Measurements from ENCODE around the gene TXNRD2.

DNA sequence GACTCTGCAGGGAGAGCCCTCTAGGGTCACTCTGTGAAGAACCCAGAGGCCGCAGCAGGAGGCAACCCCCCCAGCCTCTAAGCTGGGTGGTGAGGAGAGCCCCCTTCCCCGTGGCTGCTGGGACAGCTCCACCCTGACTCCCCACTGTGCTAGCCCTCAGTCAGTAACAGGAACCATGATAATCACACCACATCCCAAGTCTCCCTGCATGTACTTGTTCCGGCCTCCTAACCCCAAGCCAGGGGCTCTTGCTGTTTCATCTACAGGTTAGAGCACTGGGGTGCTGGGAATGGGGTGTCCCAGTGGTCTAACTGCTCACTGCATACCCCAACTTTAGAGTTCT lies 48.1 kb upstream of the TXNRD2 start:
- TF ChIP-seq, protein P1, sequence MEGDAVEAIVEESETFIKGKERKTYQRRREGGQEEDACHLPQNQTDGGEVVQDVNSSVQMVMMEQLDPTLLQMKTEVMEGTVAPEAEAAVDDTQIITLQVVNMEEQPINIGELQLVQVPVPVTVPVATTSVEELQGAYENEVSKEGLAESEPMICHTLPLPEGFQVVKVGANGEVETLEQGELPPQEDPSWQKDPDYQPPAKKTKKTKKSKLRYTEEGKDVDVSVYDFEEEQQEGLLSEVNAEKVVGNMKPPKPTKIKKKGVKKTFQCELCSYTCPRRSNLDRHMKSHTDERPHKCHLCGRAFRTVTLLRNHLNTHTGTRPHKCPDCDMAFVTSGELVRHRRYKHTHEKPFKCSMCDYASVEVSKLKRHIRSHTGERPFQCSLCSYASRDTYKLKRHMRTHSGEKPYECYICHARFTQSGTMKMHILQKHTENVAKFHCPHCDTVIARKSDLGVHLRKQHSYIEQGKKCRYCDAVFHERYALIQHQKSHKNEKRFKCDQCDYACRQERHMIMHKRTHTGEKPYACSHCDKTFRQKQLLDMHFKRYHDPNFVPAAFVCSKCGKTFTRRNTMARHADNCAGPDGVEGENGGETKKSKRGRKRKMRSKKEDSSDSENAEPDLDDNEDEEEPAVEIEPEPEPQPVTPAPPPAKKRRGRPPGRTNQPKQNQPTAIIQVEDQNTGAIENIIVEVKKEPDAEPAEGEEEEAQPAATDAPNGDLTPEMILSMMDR (IDR thresholded peaks at IDR 0.05): no peak
- TF ChIP-seq EZH2 (IDR thresholded peaks at IDR 0.05; ENCODE audit: borderline replicate concordance, insufficient read depth, low read depth, low read length, poor library complexity, severe bottlenecking): no peak
